Neural progenitor cell (in vitro differentiated cells): ENCODE data around the gene MEGF6. TPM values are rescaled to one million over a fixed set of nuclear protein-coding genes. Genes with fewer than 3 reads are reported as not detected.
"Not testable (repeated sequence)": the region's sequence is repeated elsewhere in the genome, so short reads cannot be mapped to it uniquely, and the experiment has no call there.

Source experiments
- DNase-seq: peaks from one replicate; pipeline ENCODE4 v3.0.0-alpha.2; 2016; ENCODE audit warnings: low spot score
- H2AFZ ChIP-seq: fragments of 200-600 bp; sonication (generic); replicated peaks from 2 replicates; pipeline ENCODE4 v1.6.1; 2016; ENCODE audit warnings: antibody characterized with exemption
- H3F3A ChIP-seq: fragments of 200-600 bp; sonication (generic); 2 replicates; pipeline ENCODE4 v1.6.1; 2016; ENCODE audit warnings: antibody characterized with exemption, low read depth
- H3K27ac ChIP-seq: fragments of 200-600 bp; sonication (generic); 2 replicates; pipeline ENCODE4 v1.5.1; 2016; ENCODE audit warnings: mild to moderate bottlenecking
- H3K27me3 ChIP-seq: fragments of 200-600 bp; sonication (generic); 2 replicates; pipeline ENCODE4 v1.6.1; 2016; ENCODE audit warnings: mild to moderate bottlenecking, moderate library complexity
- H3K36me3 ChIP-seq: fragments of 200-600 bp; sonication (generic); 2 replicates; pipeline ENCODE4 v1.5.1; 2016
- H3K4me1 ChIP-seq: fragments of 200-600 bp; sonication (generic); 2 replicates; pipeline ENCODE4 v1.6.1; 2016; ENCODE audit warnings: mixed run types
- H3K4me2 ChIP-seq: fragments of 200-600 bp; sonication (generic); 2 replicates; pipeline ENCODE4 v1.6.1; 2016
- H3K4me3 ChIP-seq: fragments of 200-600 bp; sonication (generic); 2 replicates; pipeline ENCODE4 v1.5.1; 2016
- H3K79me2 ChIP-seq: fragments of 200-600 bp; sonication (generic); 2 replicates; pipeline ENCODE4 v1.6.1; 2016; ENCODE audit warnings: low read depth
- H3K9ac ChIP-seq: fragments of 200-600 bp; sonication (generic); 2 replicates; pipeline ENCODE4 v1.6.1; 2016
- H3K9me3 ChIP-seq: fragments of 200-600 bp; sonication (generic); 2 replicates; pipeline ENCODE4 v1.5.1; 2016; ENCODE audit warnings: low read depth
- H4K20me1 ChIP-seq: fragments of 200-600 bp; sonication (generic); 2 replicates; pipeline ENCODE4 v1.6.1; 2016; ENCODE audit warnings: low read depth
- H3K27ac Mint-ChIP-seq: 3 replicates; pipeline ENCODE4 v1.8.0; 2021; ENCODE audit warnings: mixed read lengths
- H3K27me3 Mint-ChIP-seq: 2 replicates; pipeline ENCODE4 v1.8.0; 2022; ENCODE audit warnings: low read depth, mild to moderate bottlenecking, inconsistent platforms, moderate library complexity, mixed read lengths; ENCODE audit not compliant: insufficient read depth
- H3K36me3 Mint-ChIP-seq: 3 replicates; pipeline ENCODE4 v1.8.0; 2021; ENCODE audit warnings: mixed read lengths
- H3K4me1 Mint-ChIP-seq: 3 replicates; pipeline ENCODE4 v1.8.0; 2021; ENCODE audit warnings: mixed read lengths
- H3K4me3 Mint-ChIP-seq: 3 replicates; pipeline ENCODE4 v1.8.0; 2021; ENCODE audit warnings: mild to moderate bottlenecking, moderate library complexity, mixed read lengths
- H3K9me3 Mint-ChIP-seq: 3 replicates; pipeline ENCODE4 v1.8.0; 2020; ENCODE audit warnings: mixed read lengths
- EZH2 ChIP-seq: fragments of 200-600 bp; sonication (generic); IDR thresholded peaks from 2 replicates; pipeline ENCODE4 v1.6.1; 2017; ENCODE audit warnings: antibody characterized with exemption, mild to moderate bottlenecking, moderate library complexity
- EZH2phosphoT487 ChIP-seq: fragments of 200-600 bp; sonication (generic); IDR thresholded peaks from 2 replicates; pipeline ENCODE4 v1.6.1; 2017; ENCODE audit warnings: antibody characterized with exemption
- total RNA-seq: library from RNA; depleted of rRNA; stranded (reverse); fragments of >200 nt; gene quantifications from 2 replicates; pipeline ENCODE4 v1.2.3, GENCODE V29; 2015; ENCODE audit warnings: low replicate concordance
- TF ChIP-seq, protein P1 (sequence below): fragments of 200-600 bp; sonication (generic); IDR thresholded peaks from 2 replicates; pipeline ENCODE4 v1.5.1; 2017; ENCODE audit warnings: antibody characterized with exemption, mild to moderate bottlenecking

Gene MEGF6
- total RNA-seq, 1 donor from 2014 or later, result 1.7 TPM

DNA sequence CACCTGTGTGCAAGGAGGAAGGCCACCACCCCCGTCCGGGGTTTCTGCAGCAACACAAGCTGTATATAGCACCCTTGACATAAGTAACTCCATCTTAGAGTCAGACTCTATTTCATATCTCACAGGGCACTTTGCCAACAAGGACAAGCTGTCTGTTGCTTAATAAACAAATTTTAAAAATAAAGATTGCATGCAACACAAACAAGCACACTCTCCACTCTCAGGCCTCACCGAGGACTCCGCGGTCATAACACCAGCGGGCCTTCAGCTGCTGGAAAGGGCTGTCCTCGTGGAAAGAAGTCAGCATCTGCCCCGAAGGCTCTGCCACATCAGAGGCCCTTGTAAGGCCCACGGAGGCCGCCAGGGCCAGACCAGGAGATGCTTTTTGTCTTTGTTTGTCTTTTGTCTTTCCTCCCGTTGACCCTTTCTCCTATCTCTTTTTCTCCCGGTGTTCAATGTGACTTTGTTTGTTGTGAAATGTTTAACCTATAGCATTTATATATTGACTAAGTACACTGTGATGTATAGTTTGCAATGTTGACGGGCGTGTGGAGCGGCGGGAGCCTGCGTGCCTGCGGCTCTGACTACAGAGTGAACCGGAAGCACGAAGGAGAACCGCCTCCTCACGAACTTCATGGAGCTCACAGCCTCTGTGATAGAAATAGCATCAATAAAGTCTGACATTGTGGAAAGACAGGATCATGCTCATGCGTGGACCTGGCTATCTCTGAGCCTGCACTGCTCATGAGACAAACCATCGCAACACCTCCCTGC, 24.1 kb downstream of the MEGF6 start:
- Mint-ChIP-seq H3K27me3 (no peaks in the 10 kb centered on the region), H3K36me3 (peaks cover 1% of the 10 kb centered on the region)
- H2AFZ ChIP-seq, result no peak overlapping the region

DNA sequence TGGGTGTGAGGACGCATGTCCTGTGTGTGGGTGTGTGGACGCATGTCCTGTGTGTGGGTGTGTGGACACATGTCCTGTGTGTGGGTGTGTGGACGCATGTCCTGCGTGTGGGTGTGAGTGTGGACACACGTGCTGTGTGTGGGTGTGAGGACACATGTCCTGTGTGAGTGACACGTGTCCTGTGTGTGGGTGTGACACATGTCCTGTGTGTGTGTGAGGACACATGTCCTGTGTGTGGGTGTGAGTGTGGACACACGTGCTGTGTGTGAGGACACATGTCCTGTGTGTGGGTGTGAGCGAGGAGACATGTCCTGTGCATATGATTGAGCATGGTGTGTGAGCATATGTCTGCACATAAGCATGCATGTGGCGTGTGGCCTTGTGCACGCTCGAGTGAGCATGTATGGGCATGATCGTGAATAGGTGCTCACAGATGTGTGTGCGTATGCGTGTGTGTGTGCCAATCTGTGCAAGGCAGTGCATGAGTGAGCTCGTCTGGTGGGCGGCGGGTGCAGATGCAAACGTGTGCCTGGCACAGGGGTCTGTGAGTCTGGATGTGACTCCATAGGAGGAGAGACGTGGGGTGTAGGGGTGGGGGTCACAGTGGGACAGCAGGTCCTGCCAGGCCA, 25.3 kb downstream of the MEGF6 start:
- H3K27me3 Mint-ChIP-seq, result no peaks in the 10 kb centered on the region
- no peak overlapping the region for H3K9ac ChIP-seq
- no peak overlapping the region for H2AFZ ChIP-seq
- no peaks in the 10 kb centered on the region for H3K79me2 ChIP-seq
- H3K9me3 Mint-ChIP-seq, result peaks cover 2% of the 10 kb centered on the region
- H3K27ac ChIP-seq, result no peak overlapping the region
- no peaks in the 10 kb centered on the region for H3K36me3 ChIP-seq
- H3K4me1 Mint-ChIP-seq, result peaks cover 34% of the 10 kb centered on the region
- H3K27ac Mint-ChIP-seq, result no peak overlapping the region
- no peaks in the 10 kb centered on the region for H3K27me3 ChIP-seq
- DNase-seq, result no peak
- H3K4me2 ChIP-seq, result no peak overlapping the region
- no peak overlapping the region for H3K4me3 Mint-ChIP-seq
- peaks cover 19% of the 10 kb centered on the region for H3K4me1 ChIP-seq
- H3F3A ChIP-seq, result peaks cover 10% of the 10 kb centered on the region
- H4K20me1 ChIP-seq, result no peaks in the 10 kb centered on the region
- H3K4me3 ChIP-seq, result no peak overlapping the region
- peaks cover 1% of the 10 kb centered on the region for H3K36me3 Mint-ChIP-seq
- H3K9me3 ChIP-seq, result no peaks in the 10 kb centered on the region
- no peak for TF ChIP-seq EZH2phosphoT487
- no peak for TF ChIP-seq EZH2
- TF ChIP-seq, protein P1, sequence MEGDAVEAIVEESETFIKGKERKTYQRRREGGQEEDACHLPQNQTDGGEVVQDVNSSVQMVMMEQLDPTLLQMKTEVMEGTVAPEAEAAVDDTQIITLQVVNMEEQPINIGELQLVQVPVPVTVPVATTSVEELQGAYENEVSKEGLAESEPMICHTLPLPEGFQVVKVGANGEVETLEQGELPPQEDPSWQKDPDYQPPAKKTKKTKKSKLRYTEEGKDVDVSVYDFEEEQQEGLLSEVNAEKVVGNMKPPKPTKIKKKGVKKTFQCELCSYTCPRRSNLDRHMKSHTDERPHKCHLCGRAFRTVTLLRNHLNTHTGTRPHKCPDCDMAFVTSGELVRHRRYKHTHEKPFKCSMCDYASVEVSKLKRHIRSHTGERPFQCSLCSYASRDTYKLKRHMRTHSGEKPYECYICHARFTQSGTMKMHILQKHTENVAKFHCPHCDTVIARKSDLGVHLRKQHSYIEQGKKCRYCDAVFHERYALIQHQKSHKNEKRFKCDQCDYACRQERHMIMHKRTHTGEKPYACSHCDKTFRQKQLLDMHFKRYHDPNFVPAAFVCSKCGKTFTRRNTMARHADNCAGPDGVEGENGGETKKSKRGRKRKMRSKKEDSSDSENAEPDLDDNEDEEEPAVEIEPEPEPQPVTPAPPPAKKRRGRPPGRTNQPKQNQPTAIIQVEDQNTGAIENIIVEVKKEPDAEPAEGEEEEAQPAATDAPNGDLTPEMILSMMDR, result no peak

More for the DNA sequence above, 24.1 kb downstream of the MEGF6 start:
- peaks cover 4% of the 10 kb centered on the region for H3F3A ChIP-seq
- H3K79me2 ChIP-seq, result no peaks in the 10 kb centered on the region
- H3K36me3 ChIP-seq, result no peaks in the 10 kb centered on the region
- H3K9ac ChIP-seq, result no peak overlapping the region
- no peak overlapping the region for H3K4me3 ChIP-seq
- no peak overlapping the region for H3K4me2 ChIP-seq
- H3K27ac ChIP-seq, result no peak overlapping the region
- TF ChIP-seq EZH2phosphoT487 (no peak), EZH2 (no peak)
- TF ChIP-seq, protein P1, result no peak
- Mint-ChIP-seq H3K4me1 (peaks cover 34% of the 10 kb centered on the region), H3K9me3 (peaks cover 2% of the 10 kb centered on the region), H3K4me3 (no peak overlapping the region), H3K27ac (peak overlapping the region; percentile 28)
- H3K27me3 ChIP-seq, result no peaks in the 10 kb centered on the region
- DNase-seq, result no peak
- peaks cover 10% of the 10 kb centered on the region for H3K4me1 ChIP-seq
- no peaks in the 10 kb centered on the region for H4K20me1 ChIP-seq
- H3K9me3 ChIP-seq, result no peaks in the 10 kb centered on the region

DNA sequence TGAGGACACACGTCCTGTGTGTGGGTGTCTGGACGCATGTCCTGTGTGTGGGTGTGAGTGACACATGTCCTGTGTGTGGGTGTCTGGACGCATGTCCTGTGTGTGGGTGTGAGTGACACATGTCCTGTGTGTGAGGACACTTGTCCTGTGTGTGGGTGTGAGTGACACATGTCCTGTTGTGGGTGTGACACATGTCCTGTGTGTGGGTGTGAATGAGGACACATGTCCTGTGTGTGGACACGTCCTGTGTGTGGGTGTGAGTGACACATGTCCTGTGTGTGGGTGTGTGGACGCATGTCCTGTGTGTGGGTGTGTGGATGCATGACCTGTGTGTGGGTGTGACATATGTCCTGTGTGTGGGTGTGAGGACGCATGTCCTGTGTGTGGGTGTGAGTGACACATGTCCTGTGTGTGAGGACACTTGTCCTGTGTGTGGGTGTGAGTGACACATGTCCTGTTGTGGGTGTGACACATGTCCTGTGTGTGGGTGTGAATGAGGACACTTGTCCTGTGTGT, 25.9 kb downstream of the MEGF6 start:
- H3K9ac ChIP-seq, H3K27ac ChIP-seq, H3F3A ChIP-seq, H3K27me3 Mint-ChIP-seq, H2AFZ ChIP-seq, H3K9me3 ChIP-seq, H4K20me1 ChIP-seq, H3K4me2 ChIP-seq, H3K36me3 ChIP-seq, H3K36me3 Mint-ChIP-seq, H3K4me3 Mint-ChIP-seq, DNase-seq, H3K4me3 ChIP-seq, H3K9me3 Mint-ChIP-seq, H3K79me2 ChIP-seq, H3K27me3 ChIP-seq, H3K27ac Mint-ChIP-seq: not testable (repeated sequence)
- peaks cover 15% of the 10 kb centered on the region for H3K4me1 ChIP-seq
- H3K4me1 Mint-ChIP-seq, result peaks cover 28% of the 10 kb centered on the region

DNA sequence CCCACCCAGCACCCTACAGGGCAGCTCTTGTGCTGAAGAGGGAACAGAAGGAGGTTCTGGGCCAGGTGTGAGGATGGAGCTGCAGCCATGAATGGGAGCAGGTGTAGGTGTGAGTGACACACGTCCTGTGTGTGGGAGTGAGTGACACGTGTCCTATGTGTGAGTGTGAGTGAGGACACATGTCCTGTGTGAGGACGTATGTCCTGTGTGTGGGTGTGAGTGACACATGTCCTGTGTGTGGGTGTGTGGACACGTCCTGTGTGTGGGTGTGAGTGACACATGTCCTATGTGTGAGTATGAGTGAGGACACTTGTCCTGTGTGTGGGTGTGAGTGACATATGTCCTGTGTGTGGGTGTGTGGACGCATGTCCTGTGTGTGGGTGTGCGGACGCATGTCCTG, 26.4 kb downstream of the MEGF6 start:
- H3K4me3 ChIP-seq, result no peak overlapping the region
- H3K27me3 ChIP-seq, result no peaks in the 10 kb centered on the region
- no peaks in the 10 kb centered on the region for H4K20me1 ChIP-seq
- Mint-ChIP-seq H3K36me3 (peaks cover 1% of the 10 kb centered on the region), H3K4me3 (no peak overlapping the region), H3K27me3 (no peaks in the 10 kb centered on the region), H3K4me1 (peaks cover 23% of the 10 kb centered on the region), H3K27ac (no peak overlapping the region), H3K9me3 (peaks cover 2% of the 10 kb centered on the region)
- no peak overlapping the region for H2AFZ ChIP-seq
- peaks cover 10% of the 10 kb centered on the region for H3F3A ChIP-seq
- TF ChIP-seq, protein P1, result no peak
- TF ChIP-seq EZH2phosphoT487 (no peak), EZH2 (no peak)
- no peaks in the 10 kb centered on the region for H3K9me3 ChIP-seq
- H3K36me3 ChIP-seq, result no peaks in the 10 kb centered on the region
- peaks cover 10% of the 10 kb centered on the region for H3K4me1 ChIP-seq
- no peaks in the 10 kb centered on the region for H3K79me2 ChIP-seq
- no peak overlapping the region for H3K9ac ChIP-seq
- no peak overlapping the region for H3K27ac ChIP-seq
- no peak overlapping the region for H3K4me2 ChIP-seq
- no peak for DNase-seq

DNA sequence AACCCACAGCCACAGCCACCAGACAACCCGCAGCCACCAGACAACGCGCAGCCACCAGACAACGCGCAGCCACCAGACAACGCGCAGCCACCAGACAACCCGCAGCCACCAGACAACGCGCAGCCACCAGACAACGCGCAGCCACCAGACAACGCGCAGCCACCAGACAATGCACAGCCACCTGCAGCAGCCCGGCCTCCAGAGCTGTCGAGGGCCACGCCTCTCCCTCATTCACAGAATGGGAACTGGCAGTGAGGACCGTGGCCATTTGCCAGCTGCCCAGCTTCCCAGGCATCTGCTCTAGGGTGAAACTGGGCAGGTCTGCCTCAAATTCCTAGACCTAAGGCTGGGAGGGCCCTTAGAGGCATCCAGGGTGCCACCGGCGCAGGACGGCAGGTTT, 27.6 kb downstream of the MEGF6 start:
- H3K4me3 ChIP-seq, H3K36me3 ChIP-seq, H3K27me3 ChIP-seq, H3K27ac Mint-ChIP-seq, H3K9ac ChIP-seq, H3K9me3 Mint-ChIP-seq, H3K4me1 ChIP-seq, H2AFZ ChIP-seq, DNase-seq, H3K4me3 Mint-ChIP-seq, H3F3A ChIP-seq, H3K27ac ChIP-seq, H3K36me3 Mint-ChIP-seq, H3K4me2 ChIP-seq, H4K20me1 ChIP-seq, H3K27me3 Mint-ChIP-seq, H3K9me3 ChIP-seq, H3K79me2 ChIP-seq: not testable (repeated sequence)
- H3K4me1 Mint-ChIP-seq, result peaks cover 13% of the 10 kb centered on the region
